HepG2 (cell line): ENCODE results near the gene BCAS1. TPM values are rescaled to one million over a fixed set of nuclear protein-coding genes. Genes with fewer than 3 reads are reported as not detected.
A peak's percentile ranks its signal among the peaks of the same experiment; 100 is the strongest.

Experiments used
- ATAC-seq: fragments of 200-7000 bp; cut with Tn5 transposase; 3 replicates; pipeline ENCODE4 v1.9.1; 2020; ENCODE audit warnings: mild to moderate bottlenecking, moderate library complexity
- BruUV-seq: library from RNA; stranded (reverse); fragments of 400-500 nt; replicated peaks from 2 replicates; lab custom pipeline; 2021; lab: Mats Ljungman, UMichigan
- CTCF ChIA-PET: fragments of 300-600 bp; formaldehyde crosslinking; extraction: SDS; loops from one replicate; lab custom pipeline; 2021; ENCODE audit warnings: low total read pairs, inconsistent platforms, low intra/inter-chr PET ratio; lab: Yijun Ruan, JAX
- POLR2A ChIA-PET: fragments of 350-600 bp; sonication (Branson Sonifier 250); formaldehyde crosslinking; loops from one replicate; lab custom pipeline; 2020; ENCODE audit warnings: antibody characterized with exemption, inconsistent platforms; lab: Yijun Ruan, JAX
- DNase-seq: peaks from one replicate; pipeline ENCODE4 v3.0.0-alpha.2; 2015; ENCODE audit warnings: low spot score
- FAIRE-seq: peaks from 3 replicates; lab custom pipeline; 2011; peaks lifted over from hg19 to GRCh38; lab: Jason Lieb, UNC
- H2AFZ ChIP-seq: one replicate; pipeline ENCODE4 v1.6.1; 2011; ENCODE audit warnings: low read length, inconsistent platforms
- H3K27ac ChIP-seq: fragments of 300-600 bp; 3 replicates; pipeline ENCODE4 v1.8.0; 2011; ENCODE audit warnings: mixed run types, mild to moderate bottlenecking, mixed read lengths, low read length, inconsistent platforms; ENCODE audit not compliant: insufficient read depth; ENCODE audit errors: extremely low read length
- H3K27me3 ChIP-seq, 2 experiments: fragments of 200-600 bp in 1 of 2; 2 replicates in 1 of 2; 3 replicates in 1 of 2; pipeline versions ENCODE4 v1.6.0 to v1.8.0; 2011; ENCODE audit warnings: low read length in 2 of 2, mild to moderate bottlenecking in 2 of 2, moderate library complexity in 2 of 2, inconsistent platforms in 1 of 2; ENCODE audit not compliant: insufficient read depth in 2 of 2, control insufficient read depth in 1 of 2
- H3K36me3 ChIP-seq, 2 experiments: fragments of 200-600 bp in 1 of 2; replicated peaks in 1 of 2; 2 replicates in 1 of 2; 3 replicates in 1 of 2; pipeline versions ENCODE4 v1.5.1 to v1.8.0; 2011; ENCODE audit warnings: low read length in 2 of 2, inconsistent platforms in 1 of 2; ENCODE audit not compliant: insufficient read depth in 2 of 2, control insufficient read depth in 1 of 2
- H3K4me1 ChIP-seq: 2 replicates; pipeline ENCODE4 v1.5.1; 2012; ENCODE audit warnings: low read length, inconsistent platforms; ENCODE audit not compliant: insufficient read depth
- H3K4me2 ChIP-seq: 2 replicates; pipeline ENCODE4 v1.6.0; 2011; ENCODE audit warnings: low read depth, low read length, inconsistent platforms
- H3K4me3 ChIP-seq, 3 experiments: fragments of 200-600 bp in 1 of 3; sonication (generic), shearing (Covaris generic) in 1 of 3; replicated peaks in 1 of 3; 2 replicates each; pipeline ENCODE4 v1.5.1; 2011 to 2016; ENCODE audit warnings: low read length in 3 of 3, inconsistent platforms in 2 of 3, low read depth in 2 of 3, mild to moderate bottlenecking in 2 of 3, control low read depth in 1 of 3, mixed read lengths in 1 of 3; ENCODE audit not compliant: insufficient read depth in 1 of 3
- H3K79me2 ChIP-seq: one replicate; pipeline ENCODE4 v1.6.1; 2011; ENCODE audit warnings: low read length, inconsistent platforms; ENCODE audit not compliant: insufficient read depth
- H3K9ac ChIP-seq: 2 replicates; pipeline ENCODE4 v1.6.0; 2011; ENCODE audit warnings: mild to moderate bottlenecking, low read depth, low read length, inconsistent platforms; ENCODE audit not compliant: insufficient read depth
- H3K9me3 ChIP-seq: 2 replicates; pipeline ENCODE4 v1.5.1; 2012; ENCODE audit warnings: mild to moderate bottlenecking, low read length
- H4K20me1 ChIP-seq: 2 replicates; pipeline ENCODE4 v1.6.0; 2011; ENCODE audit warnings: inconsistent platforms, mild to moderate bottlenecking, low read length, moderate library complexity; ENCODE audit not compliant: insufficient read depth
- BATF2 ChIP-seq: sonication (generic); formaldehyde crosslinking; IDR thresholded peaks from 2 replicates; pipeline ENCODE4 v1.8.0; 2022; ENCODE audit warnings: mild to moderate bottlenecking, missing genetic modification reagents, moderate library complexity
- BRD4 ChIP-seq: sonication (generic); formaldehyde crosslinking; IDR thresholded peaks from 2 replicates; pipeline ENCODE4 v1.4.0; 2020; ENCODE audit warnings: missing genetic modification reagents
- FOXP4 ChIP-seq: sonication (generic); formaldehyde crosslinking; IDR thresholded peaks from 2 replicates; pipeline ENCODE4 v1.4.0; 2020; ENCODE audit warnings: missing genetic modification reagents
- HBP1 ChIP-seq: IDR thresholded peaks from 2 replicates; pipeline ENCODE4 v1.6.1; 2016; ENCODE audit warnings: low read depth, control low read depth
- JUNB ChIP-seq: sonication (generic); formaldehyde crosslinking; IDR thresholded peaks from 2 replicates; pipeline ENCODE4 v1.8.0; 2022; ENCODE audit warnings: missing genetic modification reagents, mild to moderate bottlenecking, borderline replicate concordance
- SP140L ChIP-seq: sonication (generic); formaldehyde crosslinking; IDR thresholded peaks from 2 replicates; pipeline ENCODE4 v1.4.0; 2020; ENCODE audit warnings: missing genetic modification reagents, borderline replicate concordance
- SYNCRIP ChIP-seq: fragments of 200-400 bp; formaldehyde crosslinking; IDR thresholded peaks from 2 replicates; pipeline ENCODE4 v1.6.1; 2018; ENCODE audit warnings: mild to moderate bottlenecking, low read depth, low read length; ENCODE audit not compliant: insufficient read depth
- ZFP90 ChIP-seq: sonication (generic); formaldehyde crosslinking; IDR thresholded peaks from 2 replicates; pipeline ENCODE4 v1.8.0; 2022; ENCODE audit warnings: missing genetic modification reagents, mild to moderate bottlenecking, inconsistent platforms, borderline replicate concordance
- ZNF142 ChIP-seq: sonication (generic); formaldehyde crosslinking; IDR thresholded peaks from 2 replicates; pipeline ENCODE4 v1.4.0; 2020; ENCODE audit warnings: missing genetic modification reagents
- ZNF232 ChIP-seq: sonication (generic); formaldehyde crosslinking; IDR thresholded peaks from 2 replicates; pipeline ENCODE4 v1.4.0; 2020; ENCODE audit warnings: missing genetic modification reagents, borderline replicate concordance
- ZNF678 ChIP-seq: sonication (generic); formaldehyde crosslinking; IDR thresholded peaks from 2 replicates; pipeline ENCODE4 v1.4.0; 2020; ENCODE audit warnings: mild to moderate bottlenecking, missing genetic modification reagents
- ZNF768 ChIP-seq: sonication (generic); formaldehyde crosslinking; IDR thresholded peaks from 2 replicates; pipeline ENCODE4 v1.4.0; 2020; ENCODE audit warnings: missing genetic modification reagents
- WGBS: methylation state at CpG from one replicate; pipeline ENCODE4 v1.1.6; 2017; ENCODE audit warnings: low lambda C conversion rate; 5-methylcytosine and 5-hydroxymethylcytosine counted together
- in situ Hi-C: cut with HindIII; loops from 2 replicates; pipeline ENCODE4 v1.10.0; 2017; ENCODE audit warnings: low pct_unique_long_range_greater_than_20kb; ENCODE audit not compliant: extremely low pct_ligation_motif_present
- intact Hi-C: fragments of 100-400 bp; cut with micrococcal nuclease; formaldehyde crosslinking; loops from one replicate; pipeline ENCODE4 v1.10.0; 2022; ENCODE audit not compliant: unreplicated experiment
- polyA plus RNA-seq, 8 experiments: library from polyadenylated mRNA; depleted of rRNA in 3 of 8; stranded (reverse) in 7 of 8; unstranded in 1 of 8; fragments of >200 nt; fragmentation: Illumina TruSeq in 4 of 8; extraction: Trizol in 4 of 8; gene quantifications; 2 replicates each; pipeline versions ENCODE4 v1.2.1 to v1.2.3, GENCODE V29; 2011 to 2016; ENCODE audit warnings: low read depth in 4 of 8, missing spikeins in 1 of 8, mixed read lengths in 1 of 8; ENCODE audit not compliant: insufficient read depth in 1 of 8
- total RNA-seq, 5 experiments: library from RNA; depleted of rRNA; stranded (reverse); fragments of >200 nt; fragmentation: Illumina TruSeq; extraction: Trizol; gene quantifications; 2 replicates each; pipeline ENCODE4 v1.2.3, GENCODE V29; 2016; ENCODE audit warnings: low read depth in 1 of 5

BCAS1 gene
- total and polyA plus RNA-seq, 2 of the 13 experiments (the other 11 are each of a cell fraction or from before 2014, with no cell fraction given): 0.55 to 0.91 TPM

- no peak for FAIRE-seq
- intact Hi-C loops (loop anchor here (2.0 kb wide), 2 partner anchors 203 to 257 kb away; no protein-coding TSS in a partner anchor), in situ Hi-C loops (loop anchor here (5.0 kb wide), 3 partner anchors 255 to 530 kb away; no protein-coding TSS in a partner anchor)
- H3K27me3 ChIP-seq: no peaks in the 10 kb centered on the region; a peak in 1 of 5 replicates
- no peaks in the 10 kb centered on the region for H4K20me1 ChIP-seq
- H3K36me3 ChIP-seq: no peaks in the 10 kb centered on the region
- H3K4me1 ChIP-seq: peaks cover 73% of the 10 kb centered on the region
- H3K4me3 ChIP-seq: no peak overlapping the region
- peak overlapping the region; percentile 46 for H3K4me2 ChIP-seq
- ChIA-PET CTCF (interaction anchor here (7.4 kb wide), 1 partner anchor 363 kb away, joined by 107 read pairs; no protein-coding TSS in a partner anchor), POLR2A (interaction anchor here (0.6 to 1.5 kb wide), 5 partner anchors 13 to 363 kb away, joined by 3 to 6 read pairs (median 3); no protein-coding TSS in a partner anchor)
- BruUV-seq: no TSS peak
- peak overlapping the region; percentile 6 for H2AFZ ChIP-seq
- no peak overlapping the region for H3K9ac ChIP-seq
- DNase-seq: no peak
- 55% methylated on average over 7 of the region's 7 CpGs for WGBS
- ATAC-seq: no peak
- no peaks in the 10 kb centered on the region for H3K9me3 ChIP-seq
- H3K27ac ChIP-seq: no peak overlapping the region
- no peaks in the 10 kb centered on the region for H3K79me2 ChIP-seq
- TF ChIP-seq BATF2: no peak
- TF ChIP-seq JUNB: no peak
- TF ChIP-seq FOXP4 (CRISPR knock-in tag): 0 out of 2 replicates have a peak, but pooled peaks have one; percentile 21
- 0 out of 2 replicates have a peak, but pooled peaks have one; percentile 26 for TF ChIP-seq ZNF142 (CRISPR knock-in tag)
- TF ChIP-seq SYNCRIP: no peak
- TF ChIP-seq ZNF232 (CRISPR knock-in tag): peak; percentile 22; the same call in 1 of the 2 replicates
- 0 out of 2 replicates have a peak, but pooled peaks have one; percentile 40 for TF ChIP-seq ZFP90 (CRISPR knock-in tag)
- no peak for TF ChIP-seq SP140L (CRISPR knock-in tag)
- no peak for TF ChIP-seq HBP1
- 0 out of 2 replicates have a peak, but pooled peaks have one; percentile 44 for TF ChIP-seq BRD4
- no peak for TF ChIP-seq ZNF768 (CRISPR knock-in tag)
- no peak for TF ChIP-seq ZNF678 (CRISPR knock-in tag)
These were observed 128.5 kb downstream of the BCAS1 start for GRCh38 chr20:53941680-53942471.
